K562 (cell line): ENCODE data around the gene L3MBTL1.
A peak's percentile ranks its signal among the peaks of the same experiment; 100 is the strongest.

Experiments
- BHLHE40 ChIP-seq: IDR thresholded peaks from 2 replicates; pipeline ENCODE4 v1.6.1; 2011; ENCODE audit warnings: low read length, improper control_type of control experiment
- BRD4 ChIP-seq: fragments of 200-600 bp; sonication (generic); IDR thresholded peaks from 2 replicates; pipeline ENCODE4 v1.6.1; 2017; ENCODE audit warnings: inconsistent platforms
- ELF4 ChIP-seq: fragments of 450-650 bp; formaldehyde crosslinking; IDR thresholded peaks from 2 replicates; pipeline ENCODE4 v1.4.0; 2022; ENCODE audit warnings: missing genetic modification characterization
- EZH2 ChIP-seq: IDR thresholded peaks from 2 replicates; pipeline ENCODE4 v1.6.1; 2012; ENCODE audit warnings: low read depth, mild to moderate bottlenecking, inconsistent platforms, low read length, borderline replicate concordance
- FIP1L1 ChIP-seq: fragments of 200-400 bp; formaldehyde crosslinking; IDR thresholded peaks from 2 replicates; pipeline ENCODE4 v1.6.1; 2018; ENCODE audit warnings: mild to moderate bottlenecking, low read depth, low read length; ENCODE audit not compliant: poor library complexity, severe bottlenecking
- PCBP1 ChIP-seq: fragments of 200-400 bp; formaldehyde crosslinking; IDR thresholded peaks from 2 replicates; pipeline ENCODE4 v1.6.1; 2018; ENCODE audit warnings: mild to moderate bottlenecking, low read depth, low read length; ENCODE audit not compliant: poor library complexity, severe bottlenecking
- POLR2AphosphoS5 ChIP-seq: IDR thresholded peaks from 2 replicates; pipeline ENCODE4 v1.6.1; 2011; ENCODE audit warnings: mild to moderate bottlenecking, low read depth, low read length, moderate library complexity; ENCODE audit not compliant: control insufficient read depth, insufficient read depth
- SIX5 ChIP-seq, 2 experiments: IDR thresholded peaks; 2 replicates each; pipeline ENCODE4 v1.6.1; 2011; ENCODE audit warnings: low read length in 2 of 2, borderline replicate concordance in 1 of 2, low read depth in 1 of 2, mild to moderate bottlenecking in 1 of 2, moderate library complexity in 1 of 2; ENCODE audit not compliant: insufficient read depth in 1 of 2
- TSC22D4 ChIP-seq: fragments of 450-650 bp; IDR thresholded peaks from 2 replicates; pipeline ENCODE4 v1.6.1; 2016; ENCODE audit warnings: missing genetic modification characterization, missing biosample characterization, control low read depth
- ZNF253 ChIP-seq: fragments of 250-450 bp; sonication (Bioruptor Pico); conservative IDR thresholded peaks from 2 replicates; pipeline ENCODE4 v1.6.1; 2021; ENCODE audit warnings: mild to moderate bottlenecking
- TF ChIP-seq, protein P1 (sequence below): sonication (generic); formaldehyde crosslinking; IDR thresholded peaks from 2 replicates; pipeline ENCODE4 v1.8.0; 2022; ENCODE audit warnings: missing genetic modification reagents, mild to moderate bottlenecking, borderline replicate concordance
- TF ChIP-seq, protein P2 (sequence below): sonication (generic); formaldehyde crosslinking; IDR thresholded peaks from 2 replicates; pipeline ENCODE4 v1.8.0; 2023; ENCODE audit warnings: mild to moderate bottlenecking, missing genetic modification reagents

DNA sequence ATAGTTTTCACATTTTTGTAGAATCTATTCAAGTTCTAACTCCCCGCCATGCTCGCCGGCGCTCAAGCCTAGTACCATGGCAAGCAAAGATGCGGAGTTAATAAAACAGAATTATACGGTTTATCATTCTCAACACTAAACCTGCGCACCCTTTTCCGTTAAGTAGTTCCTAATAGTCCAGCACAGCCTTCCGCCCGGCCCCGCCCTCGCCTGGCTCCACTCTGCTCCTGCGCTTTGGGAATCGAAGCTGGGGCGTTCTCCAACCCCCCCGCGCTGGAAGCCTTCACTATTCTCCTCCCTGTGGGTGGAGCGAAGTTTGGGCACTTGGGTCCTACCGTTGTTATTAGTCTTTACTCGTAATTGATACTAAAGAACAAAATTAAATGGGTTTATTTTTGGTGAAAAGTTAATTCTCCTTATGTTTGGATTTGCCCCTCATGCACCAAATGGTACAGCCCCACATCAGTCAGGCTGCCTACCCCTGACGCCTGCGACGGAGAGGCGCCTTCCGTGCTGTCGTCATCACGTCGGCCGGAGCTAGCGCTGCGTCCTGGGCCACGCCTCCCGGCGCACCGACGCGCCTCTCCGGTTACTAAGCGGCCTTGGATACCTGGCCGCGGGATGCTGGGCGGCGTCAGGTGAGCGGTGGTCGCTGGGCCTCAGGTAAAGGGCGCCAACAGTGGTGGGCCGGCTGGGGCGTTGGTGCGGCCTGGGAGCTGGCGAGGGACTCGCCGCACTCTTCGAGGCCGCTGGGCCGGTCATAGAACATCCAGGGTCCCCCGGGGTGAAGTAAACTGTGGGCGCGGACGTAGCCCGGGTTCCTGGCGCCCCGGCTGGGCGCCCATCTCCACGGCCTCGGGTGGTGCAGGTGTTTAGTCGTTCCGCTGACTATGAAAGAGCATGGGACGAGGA, 83.2 kb downstream of the L3MBTL1 start, which contains the start of gene IFT52:
- TF ChIP-seq ELF4 (CRISPR knock-in tag) (peak; percentile 17; the same call in 1 of the 2 replicates), ZNF253 (CRISPR knock-in tag) (no peak), BRD4 (no peak), PCBP1 (no peak), TSC22D4 (tag) (no peak), SIX5 (IDR thresholded peaks at IDR 0.05; ENCODE audit: borderline replicate concordance in 1 of 2, insufficient read depth in 1 of 2, low read depth in 1 of 2, low read length in 2 of 2) (peak; percentile 15 to 32; a peak in 1 of 4 replicates), FIP1L1 (no peak), POLR2AphosphoS5 (no peak), EZH2 (no peak), BHLHE40 (peak; percentile 87)
- TF ChIP-seq, protein P1, sequence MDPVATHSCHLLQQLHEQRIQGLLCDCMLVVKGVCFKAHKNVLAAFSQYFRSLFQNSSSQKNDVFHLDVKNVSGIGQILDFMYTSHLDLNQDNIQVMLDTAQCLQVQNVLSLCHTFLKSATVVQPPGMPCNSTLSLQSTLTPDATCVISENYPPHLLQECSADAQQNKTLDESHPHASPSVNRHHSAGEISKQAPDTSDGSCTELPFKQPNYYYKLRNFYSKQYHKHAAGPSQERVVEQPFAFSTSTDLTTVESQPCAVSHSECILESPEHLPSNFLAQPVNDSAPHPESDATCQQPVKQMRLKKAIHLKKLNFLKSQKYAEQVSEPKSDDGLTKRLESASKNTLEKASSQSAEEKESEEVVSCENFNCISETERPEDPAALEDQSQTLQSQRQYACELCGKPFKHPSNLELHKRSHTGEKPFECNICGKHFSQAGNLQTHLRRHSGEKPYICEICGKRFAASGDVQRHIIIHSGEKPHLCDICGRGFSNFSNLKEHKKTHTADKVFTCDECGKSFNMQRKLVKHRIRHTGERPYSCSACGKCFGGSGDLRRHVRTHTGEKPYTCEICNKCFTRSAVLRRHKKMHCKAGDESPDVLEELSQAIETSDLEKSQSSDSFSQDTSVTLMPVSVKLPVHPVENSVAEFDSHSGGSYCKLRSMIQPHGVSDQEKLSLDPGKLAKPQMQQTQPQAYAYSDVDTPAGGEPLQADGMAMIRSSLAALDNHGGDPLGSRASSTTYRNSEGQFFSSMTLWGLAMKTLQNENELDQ, result no peak
- TF ChIP-seq, protein P2, sequence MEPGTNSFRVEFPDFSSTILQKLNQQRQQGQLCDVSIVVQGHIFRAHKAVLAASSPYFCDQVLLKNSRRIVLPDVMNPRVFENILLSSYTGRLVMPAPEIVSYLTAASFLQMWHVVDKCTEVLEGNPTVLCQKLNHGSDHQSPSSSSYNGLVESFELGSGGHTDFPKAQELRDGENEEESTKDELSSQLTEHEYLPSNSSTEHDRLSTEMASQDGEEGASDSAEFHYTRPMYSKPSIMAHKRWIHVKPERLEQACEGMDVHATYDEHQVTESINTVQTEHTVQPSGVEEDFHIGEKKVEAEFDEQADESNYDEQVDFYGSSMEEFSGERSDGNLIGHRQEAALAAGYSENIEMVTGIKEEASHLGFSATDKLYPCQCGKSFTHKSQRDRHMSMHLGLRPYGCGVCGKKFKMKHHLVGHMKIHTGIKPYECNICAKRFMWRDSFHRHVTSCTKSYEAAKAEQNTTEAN, result no peak
